ENCODE data around the gene SURF4.
A peak's percentile ranks its signal among the peaks of the same experiment; 100 is the strongest.
"Not testable (repeated sequence)": the region's sequence is repeated elsewhere in the genome, so short reads cannot be mapped to it uniquely, and the experiment has no call there.

Gene SURF4

GRCh38 chr9:133379153-133380086 lies 3.6 kb upstream of the SURF4 start:
- no peak overlapping the region for H3K4me3 ChIP-seq (ENCODE audit: low read length)
- no peak for TF ChIP-seq CTCF (conservative IDR thresholded peaks at IDR 0.05; ENCODE audit: low read length)
- DNase-seq (ENCODE audit: low read depth) = no peak

GRCh38 chr9:133378408-133378962 lies 2.6 kb upstream of the SURF4 start:
- no peak overlapping the region for H3K4me3 ChIP-seq (ENCODE audit: low read length)
- no peak for DNase-seq (ENCODE audit: low read depth)
- no peak for TF ChIP-seq CTCF (conservative IDR thresholded peaks at IDR 0.05; ENCODE audit: low read length)

GRCh38 chr9:133377721-133378216 lies 1.9 kb upstream of the SURF4 start:
- H3K4me3 ChIP-seq (ENCODE audit: low read length) = no peak overlapping the region
- TF ChIP-seq CTCF (conservative IDR thresholded peaks at IDR 0.05; ENCODE audit: low read length) = no peak
- DNase-seq (ENCODE audit: low read depth) = peak; percentile 92

GRCh38 chr9:133377280-133377679 lies 1.4 kb upstream of the SURF4 start:
- H3K4me3 ChIP-seq (ENCODE audit: low read length); DNase-seq (ENCODE audit: low read depth): not testable (repeated sequence)

- TF ChIP-seq CTCF (conservative IDR thresholded peaks at IDR 0.05; ENCODE audit: low read length) = 0 out of 2 replicates have a peak, but pooled peaks have one; percentile 4
- peak; percentile 40 for DNase-seq (ENCODE audit: low read depth)
- peak overlapping the region; percentile 76 for H3K4me3 ChIP-seq (ENCODE audit: low read length)
These were observed 640 bp downstream of the SURF4 start for GRCh38 chr9:133375116-133375723.

GRCh38 chr9:133374612-133375115 lies 1.2 kb downstream of the SURF4 start:
- no peak for TF ChIP-seq CTCF (conservative IDR thresholded peaks at IDR 0.05; ENCODE audit: low read length)

GRCh38 chr9:133372144-133372543 lies 3.7 kb downstream of the SURF4 start:
- no peak for DNase-seq (ENCODE audit: low read depth)

More at GRCh38 chr9:133374612-133375115, 1.2 kb downstream of the SURF4 start:
- H3K4me3 ChIP-seq (ENCODE audit: low read length) = peak overlapping the region; percentile 76
- peak; percentile 69 for DNase-seq (ENCODE audit: low read depth)

More at GRCh38 chr9:133372144-133372543, 3.7 kb downstream of the SURF4 start:
- no peak for TF ChIP-seq CTCF (conservative IDR thresholded peaks at IDR 0.05; ENCODE audit: low read length)
- no peak overlapping the region; the same call in 1 of the 2 replicates for H3K4me3 ChIP-seq (ENCODE audit: low read length)
